GM12801 (cell line): Measurements from ENCODE around the gene LPIN2.

Experiments
- CTCF ChIP-seq: IDR thresholded peaks from one replicate; pipeline ENCODE4 v1.5.1; 2011; ENCODE audit warnings: control low read depth; ENCODE audit not compliant: insufficient read length; ENCODE audit errors: extremely low read depth

LPIN2 gene

GRCh38 chr18:2994603-2995432 is 18.1 kb downstream of the LPIN2 start:
- TF ChIP-seq CTCF = no peak

- no peak for TF ChIP-seq CTCF
These were observed 18.8 kb downstream of the LPIN2 start for GRCh38 chr18:2994020-2994589.

DNA sequence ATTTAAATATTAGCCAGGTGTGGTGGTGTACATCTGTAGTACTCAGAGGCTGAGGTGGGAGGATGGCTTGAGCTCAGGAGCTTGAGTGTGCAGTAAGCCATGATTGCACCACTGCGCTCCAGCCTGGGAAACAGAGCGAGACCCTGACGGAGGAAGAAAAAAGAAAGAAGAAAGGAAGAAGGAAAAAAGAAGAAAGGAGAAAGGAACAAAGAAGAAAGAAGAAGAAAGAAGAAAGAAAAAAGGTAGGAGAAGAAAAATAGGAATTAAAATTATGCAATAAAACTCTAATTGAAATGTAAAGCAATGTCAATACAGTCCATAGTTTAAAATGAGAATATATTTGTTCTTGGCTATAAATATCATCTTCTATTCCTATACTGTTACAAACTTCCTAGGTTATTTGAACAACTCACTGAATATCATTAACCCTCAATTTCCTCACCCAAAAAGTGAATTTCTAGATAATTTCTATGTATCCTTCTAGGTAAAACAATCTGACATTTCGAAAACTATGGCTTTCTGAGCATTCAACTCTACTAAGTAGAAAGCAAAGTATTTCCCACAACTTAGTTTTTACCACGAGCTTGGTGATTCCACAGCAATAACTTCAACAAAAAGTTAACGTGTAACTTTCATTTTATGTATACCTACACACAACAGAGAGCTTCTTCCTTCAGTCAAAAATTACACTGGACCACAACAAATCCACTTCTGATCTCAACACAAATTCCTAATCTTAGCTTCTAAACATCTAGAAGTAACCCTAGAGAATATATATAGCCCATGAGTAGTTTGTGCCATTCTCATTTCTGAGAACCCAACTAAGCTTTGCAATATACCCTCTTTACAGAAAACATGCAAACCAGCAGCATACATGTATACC is 19.7 kb downstream of the LPIN2 start:
- TF ChIP-seq CTCF = no peak

DNA sequence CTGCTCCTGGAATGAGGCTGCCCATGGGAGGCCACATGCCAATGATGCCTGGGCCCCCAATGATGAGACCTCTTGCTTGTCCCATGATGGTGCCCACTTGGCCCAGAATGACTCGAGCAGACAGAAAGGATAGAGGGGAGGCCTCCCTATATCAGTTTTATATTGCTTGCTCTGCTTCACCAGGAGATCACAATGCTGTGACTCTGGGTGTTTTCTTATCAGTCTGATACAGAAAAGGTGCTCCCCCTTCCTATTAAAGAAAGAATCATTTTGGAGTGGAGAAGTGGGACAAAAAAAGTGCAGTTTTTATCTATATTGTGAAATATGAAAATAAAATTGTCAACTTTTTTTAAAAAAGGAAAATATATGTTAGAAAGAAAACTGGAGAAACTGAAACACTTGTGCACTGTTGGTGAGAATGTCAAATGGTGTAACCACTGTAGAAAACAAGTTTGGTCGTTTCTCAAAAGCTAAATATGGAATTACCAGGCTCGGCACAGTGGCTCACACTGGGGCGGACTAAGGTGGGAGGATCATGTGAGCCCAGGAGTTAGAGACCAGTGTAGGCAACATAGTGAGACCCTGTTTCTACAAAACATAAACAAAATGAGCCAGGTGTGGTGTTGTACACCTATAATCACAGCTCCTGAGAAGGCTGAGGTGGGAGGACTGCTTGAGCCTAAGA is 21.8 kb downstream of the LPIN2 start:
- no peak for TF ChIP-seq CTCF

GRCh38 chr18:2987876-2988790 is 24.8 kb downstream of the LPIN2 start:
- TF ChIP-seq CTCF = no peak

- TF ChIP-seq CTCF = no peak
These were observed 26.6 kb downstream of the LPIN2 start for GRCh38 chr18:2986150-2986865.
